ENCODE results near the gene VSIG8.

VSIG8 gene

GRCh38 chr1:159854693-159855192, 7.7 kb downstream of the VSIG8 start:
- DNase-seq: peak; percentile 44

- no peak for DNase-seq
Measured at GRCh38 chr1:159854116-159854692, 8.3 kb downstream of the VSIG8 start.

- no peak for DNase-seq
Measured at GRCh38 chr1:159853417-159854115, 8.9 kb downstream of the VSIG8 start.

- no peak for DNase-seq
Measured at GRCh38 chr1:159851407-159851806, 11.1 kb downstream of the VSIG8 start.

GRCh38 chr1:159849626-159850366, 12.7 kb downstream of the VSIG8 start:
- DNase-seq: no peak

GRCh38 chr1:159848326-159848725, 14.1 kb downstream of the VSIG8 start:
- no peak for DNase-seq

GRCh38 chr1:159847231-159847630, 15.2 kb downstream of the VSIG8 start:
- no peak for DNase-seq

- DNase-seq: no peak
Measured at GRCh38 chr1:159845751-159846629, 16.5 kb downstream of the VSIG8 start.

GRCh38 chr1:159843459-159843858, 19.0 kb downstream of the VSIG8 start:
- no peak for DNase-seq

- DNase-seq: no peak
Measured at GRCh38 chr1:159841749-159842148, 20.7 kb downstream of the VSIG8 start.

- DNase-seq: no peak
Measured at GRCh38 chr1:159839116-159839849, 23.2 kb downstream of the VSIG8 start.

GRCh38 chr1:159838715-159839114, 23.7 kb downstream of the VSIG8 start:
- DNase-seq: no peak

GRCh38 chr1:159835862-159836525, 26.5 kb downstream of the VSIG8 start:
- no peak for DNase-seq

GRCh38 chr1:159835356-159835755, 27.1 kb downstream of the VSIG8 start:
- no peak for DNase-seq

- DNase-seq: no peak
Measured at GRCh38 chr1:159832309-159832708, 30.1 kb downstream of the VSIG8 start.

GRCh38 chr1:159831412-159832141, 30.9 kb downstream of the VSIG8 start:
- no peak for DNase-seq

GRCh38 chr1:159830722-159831121, 31.7 kb downstream of the VSIG8 start:
- no peak for DNase-seq

GRCh38 chr1:159829822-159830465, 32.5 kb downstream of the VSIG8 start:
- DNase-seq: no peak

GRCh38 chr1:159829273-159829634, 33.2 kb downstream of the VSIG8 start:
- DNase-seq: no peak

GRCh38 chr1:159828581-159829272, 33.7 kb downstream of the VSIG8 start:
- DNase-seq: no peak

Measured in T-helper 9 cell (primary cell).